IPS-15b (cell line): Measurements from ENCODE around the gene ESPL1.

ENCODE experiments used
- H3K27me3 ChIP-seq: one replicate; pipeline ENCODE4 v1.6.1; 2013; ENCODE audit warnings: low read length; ENCODE audit not compliant: control insufficient read depth, insufficient read depth
- H3K36me3 ChIP-seq: one replicate; pipeline ENCODE4 v1.6.1; 2013; ENCODE audit warnings: low read length; ENCODE audit not compliant: control insufficient read depth, insufficient read depth
- H3K4me1 ChIP-seq: one replicate; pipeline ENCODE4 v1.6.1; 2013; ENCODE audit warnings: mild to moderate bottlenecking, low read length; ENCODE audit not compliant: control insufficient read depth, insufficient read depth
- H3K4me3 ChIP-seq: one replicate; pipeline ENCODE4 v1.5.1; 2013; ENCODE audit warnings: low read depth, low read length
- H3K9ac ChIP-seq: one replicate; pipeline ENCODE4 v1.6.1; 2013; ENCODE audit warnings: low read depth, mild to moderate bottlenecking, low read length
- H3K9me3 ChIP-seq: one replicate; pipeline ENCODE4 v1.6.1; 2013; ENCODE audit warnings: mild to moderate bottlenecking, low read length; ENCODE audit not compliant: control insufficient read depth, insufficient read depth

Gene ESPL1

GRCh38 chr12:53333845-53334244 lies 65.7 kb downstream of the ESPL1 start:
- no peaks in the 10 kb centered on the region for H3K36me3 ChIP-seq
- H3K4me1 ChIP-seq, result peaks cover 15% of the 10 kb centered on the region
- peaks cover 67% of the 10 kb centered on the region for H3K27me3 ChIP-seq
- no peak overlapping the region for H3K4me3 ChIP-seq
- no peak overlapping the region for H3K9ac ChIP-seq
- no peaks in the 10 kb centered on the region for H3K9me3 ChIP-seq

- H3K4me1 ChIP-seq, result peaks cover 15% of the 10 kb centered on the region
- H3K36me3 ChIP-seq, result no peaks in the 10 kb centered on the region
- H3K9me3 ChIP-seq, result no peaks in the 10 kb centered on the region
- no peak overlapping the region for H3K9ac ChIP-seq
- peaks cover 62% of the 10 kb centered on the region for H3K27me3 ChIP-seq
- no peak overlapping the region for H3K4me3 ChIP-seq
Observed at GRCh38 chr12:53334822-53335221, 66.7 kb downstream of the ESPL1 start.

GRCh38 chr12:53336181-53336681 lies 68.1 kb downstream of the ESPL1 start, which contains the start of gene SP7:
Gene SP7, minus strand, starts transcription at chr12:53336354. Its CDS starts 708 bp downstream, at chr12:53335646.
- H3K9me3 ChIP-seq, result no peaks in the 10 kb centered on the region
- peaks cover 15% of the 10 kb centered on the region for H3K4me1 ChIP-seq
- no peaks in the 10 kb centered on the region for H3K36me3 ChIP-seq
- H3K27me3 ChIP-seq, result peaks cover 62% of the 10 kb centered on the region
- no peak within 1 kb of the TSS for H3K9ac ChIP-seq
- H3K4me3 ChIP-seq, result peak within 1 kb of the TSS; percentile 39

GRCh38 chr12:53338017-53338416 lies 69.9 kb downstream of the ESPL1 start:
- Histone ChIP-seq H3K4me3 (no peak overlapping the region), H3K4me1 (peaks cover 15% of the 10 kb centered on the region), H3K27me3 (peaks cover 55% of the 10 kb centered on the region), H3K9ac (no peak overlapping the region), H3K36me3 (no peaks in the 10 kb centered on the region), H3K9me3 (no peaks in the 10 kb centered on the region)

GRCh38 chr12:53338916-53339315 lies 70.8 kb downstream of the ESPL1 start:
- H3K9me3 ChIP-seq, result no peaks in the 10 kb centered on the region
- H3K27me3 ChIP-seq, result peaks cover 54% of the 10 kb centered on the region
- H3K9ac ChIP-seq, result no peak overlapping the region
- peaks cover 15% of the 10 kb centered on the region for H3K4me1 ChIP-seq
- no peak overlapping the region for H3K4me3 ChIP-seq
- H3K36me3 ChIP-seq, result no peaks in the 10 kb centered on the region

GRCh38 chr12:53340398-53340797 lies 72.3 kb downstream of the ESPL1 start:
- H3K9ac ChIP-seq, result no peak overlapping the region
- H3K36me3 ChIP-seq, result no peaks in the 10 kb centered on the region
- no peaks in the 10 kb centered on the region for H3K9me3 ChIP-seq
- H3K27me3 ChIP-seq, result peaks cover 53% of the 10 kb centered on the region
- no peak overlapping the region for H3K4me3 ChIP-seq
- H3K4me1 ChIP-seq, result peaks cover 18% of the 10 kb centered on the region
